ENCODE measurements around the gene PIGK.

GRCh38 chr1:77227381-77227780 lies 8.2 kb upstream of the PIGK start:
- TF ChIP-seq CTCF (IDR thresholded peaks at IDR 0.05) = no peak
- no peak for TF ChIP-seq EZH2 (IDR thresholded peaks at IDR 0.05; ENCODE audit: borderline replicate concordance, insufficient read depth, low read depth, low read length, poor library complexity, severe bottlenecking)

Measured in B cell (primary cell).